ENCODE data around the gene PTPN20.

PTPN20 gene

DNA sequence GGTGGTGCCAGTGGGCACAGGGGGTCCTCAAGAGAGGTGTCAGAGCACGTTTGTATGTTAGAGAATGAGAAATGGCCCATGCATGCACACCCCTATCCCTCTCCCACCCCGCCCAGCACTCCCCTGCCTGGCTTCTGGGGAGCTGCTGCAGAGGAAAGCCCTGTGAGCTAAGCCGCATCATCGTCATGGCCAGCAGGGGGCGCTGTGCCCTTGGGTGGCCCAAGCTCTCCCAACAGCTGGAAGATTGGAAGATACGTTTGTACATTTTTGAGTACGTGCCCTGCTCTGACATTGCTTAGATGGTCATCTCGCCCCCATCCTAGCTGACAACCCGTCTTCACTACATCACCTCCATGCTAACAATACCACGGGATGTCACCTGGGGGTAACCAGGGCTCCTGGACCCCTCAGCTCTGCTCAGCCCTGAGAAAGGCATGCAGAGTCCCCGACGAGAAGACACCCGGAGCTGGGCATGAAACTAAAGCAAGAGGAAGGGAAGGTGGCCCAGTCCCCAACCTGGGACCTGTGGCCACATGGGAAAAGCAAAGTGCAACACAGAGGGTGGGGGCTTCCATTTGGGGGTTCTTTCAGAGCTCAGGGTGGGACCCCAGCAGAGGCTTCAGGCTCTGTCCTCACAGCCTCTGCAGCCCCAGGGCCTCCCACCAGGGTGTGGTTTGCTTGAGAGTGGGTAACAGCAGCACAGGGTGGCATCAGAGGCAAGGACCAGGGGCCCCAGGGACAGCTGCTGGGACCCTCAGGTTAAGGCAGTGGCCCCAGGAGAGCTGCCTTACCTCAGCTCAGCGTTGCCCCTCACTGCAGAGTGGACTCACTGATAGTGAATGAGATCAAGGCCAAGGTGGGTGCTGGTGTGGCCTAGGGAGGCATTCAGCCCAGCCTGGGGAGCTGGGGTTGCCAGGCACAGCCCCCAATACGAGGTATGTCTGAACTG lies 136.6 kb downstream of the PTPN20 start:
- DNase-seq (ENCODE audit: low read depth in 1 of 2, low spot score in 1 of 2) = peak; percentile 68 to 77

DNA sequence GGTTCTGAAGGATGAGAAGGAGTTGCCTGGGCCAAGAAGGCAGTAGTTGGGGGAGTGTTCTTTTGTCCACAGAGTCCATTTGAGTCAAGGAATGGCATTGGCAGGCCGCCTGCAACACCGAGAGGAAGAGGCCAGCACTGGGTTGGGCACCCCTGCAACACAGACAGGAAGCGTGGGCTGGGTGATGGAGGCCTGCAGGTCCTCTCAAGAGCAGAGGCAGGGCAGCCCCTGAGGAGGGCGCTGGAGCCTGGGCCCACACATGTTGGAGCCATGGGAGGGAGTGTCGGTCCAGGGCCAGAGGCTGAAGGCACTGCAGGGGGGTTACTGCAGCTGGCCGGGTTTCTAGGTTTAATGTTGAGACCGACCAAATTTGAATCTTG lies 137.3 kb downstream of the PTPN20 start:
- no peak for DNase-seq (ENCODE audit: low read depth in 1 of 2, low spot score in 1 of 2)

DNA sequence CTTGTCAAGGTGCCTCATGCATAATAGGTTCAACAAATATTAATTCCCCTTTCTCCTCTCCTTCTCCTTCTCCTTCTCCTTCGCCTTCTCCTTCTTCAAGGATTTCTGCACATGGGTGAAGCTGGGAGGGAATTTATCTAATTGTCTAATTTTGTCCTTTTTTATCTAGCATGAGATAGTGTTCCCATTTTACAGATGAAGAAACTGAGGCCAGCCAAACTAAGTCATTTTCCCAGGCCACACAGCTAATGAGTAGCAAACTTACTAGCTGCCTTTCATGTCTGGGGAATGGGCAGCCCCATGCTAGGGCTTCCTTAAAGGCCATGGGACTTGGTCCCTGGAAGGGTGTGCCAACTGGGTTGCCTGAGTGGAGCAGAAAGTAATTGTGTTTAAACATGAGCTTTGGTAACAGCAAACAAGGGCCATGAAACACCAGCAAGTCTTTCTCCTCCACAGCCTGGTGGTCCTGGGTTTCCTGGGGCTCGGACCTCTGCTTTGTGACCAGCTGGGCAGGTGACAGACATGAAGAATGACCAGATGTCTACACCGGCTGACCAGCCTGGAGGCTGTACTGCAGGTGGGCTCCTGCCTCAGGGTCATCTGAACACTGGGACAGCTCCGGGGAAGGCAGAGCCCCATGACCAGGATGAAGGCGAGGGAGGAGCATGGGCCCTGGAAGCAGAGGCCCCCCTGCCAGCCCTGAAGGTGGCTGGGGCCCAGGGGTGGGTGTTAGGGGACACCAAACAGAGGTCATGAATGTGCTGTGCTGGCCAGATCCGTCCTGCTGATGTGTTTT lies 138.0 kb downstream of the PTPN20 start:
- no peak for DNase-seq (ENCODE audit: low read depth in 1 of 2, low spot score in 1 of 2)

DNA sequence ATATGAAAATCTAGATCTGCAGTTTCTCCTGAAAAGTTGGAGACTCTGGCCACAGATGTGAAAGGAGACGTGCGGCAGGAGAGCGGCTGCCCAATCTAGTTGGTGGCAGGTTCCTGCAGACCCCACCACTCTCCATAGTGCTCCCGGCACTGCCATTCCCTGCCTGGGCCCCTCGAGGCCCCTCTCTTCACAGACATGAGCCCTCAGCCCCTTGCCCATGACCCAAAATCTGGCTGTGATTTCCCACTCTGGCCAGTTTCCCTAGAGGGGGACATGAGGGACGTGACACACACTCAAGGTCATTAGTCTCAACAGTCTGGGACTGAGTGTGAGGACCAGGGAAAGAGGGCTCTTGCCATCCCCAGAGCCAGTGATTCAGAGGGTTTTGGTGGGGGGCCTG lies 138.7 kb downstream of the PTPN20 start:
- no peak for DNase-seq (ENCODE audit: low read depth in 1 of 2, low spot score in 1 of 2)

DNA sequence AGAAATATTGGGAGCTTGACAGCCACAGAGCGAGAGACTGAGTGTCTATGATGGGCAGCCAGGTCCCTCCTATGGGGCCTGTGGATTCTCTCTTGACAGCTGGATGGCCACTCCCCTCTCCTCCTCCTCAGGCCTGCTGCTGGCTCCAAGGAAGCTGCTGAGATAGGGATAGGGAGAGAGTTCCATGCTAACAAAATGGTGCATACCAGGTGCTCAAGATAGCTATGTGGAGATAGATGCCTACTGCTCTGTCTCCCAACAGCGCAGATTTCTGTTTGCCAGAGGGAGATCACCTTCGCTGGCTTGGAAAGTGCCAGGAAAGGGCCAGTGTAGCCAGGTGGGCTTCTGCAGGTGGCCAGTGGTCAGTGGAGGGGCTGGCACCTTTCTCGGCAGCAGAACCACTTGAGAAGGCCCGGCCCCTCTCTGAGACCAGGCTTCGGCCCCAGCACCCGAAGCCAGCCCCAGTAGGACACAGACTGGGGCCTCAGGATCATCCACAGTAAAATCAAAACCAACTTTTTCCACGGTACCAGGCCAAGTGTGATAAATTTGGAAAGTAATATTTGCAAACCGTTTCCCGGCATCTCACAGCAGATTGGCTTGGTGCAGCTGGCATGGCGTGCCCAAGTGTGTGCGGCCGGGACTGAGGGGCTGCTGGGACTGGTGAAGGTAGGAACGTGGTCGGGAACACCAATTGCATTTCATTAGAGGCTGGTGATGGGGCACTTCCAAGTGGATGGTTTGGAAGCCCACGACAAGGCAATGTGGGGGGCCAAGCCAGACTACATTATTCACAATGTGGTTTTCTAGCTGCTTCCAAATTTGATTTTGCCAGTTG lies 139.6 kb downstream of the PTPN20 start:
- DNase-seq (ENCODE audit: low read depth in 1 of 2, low spot score in 1 of 2) = no peak

DNA sequence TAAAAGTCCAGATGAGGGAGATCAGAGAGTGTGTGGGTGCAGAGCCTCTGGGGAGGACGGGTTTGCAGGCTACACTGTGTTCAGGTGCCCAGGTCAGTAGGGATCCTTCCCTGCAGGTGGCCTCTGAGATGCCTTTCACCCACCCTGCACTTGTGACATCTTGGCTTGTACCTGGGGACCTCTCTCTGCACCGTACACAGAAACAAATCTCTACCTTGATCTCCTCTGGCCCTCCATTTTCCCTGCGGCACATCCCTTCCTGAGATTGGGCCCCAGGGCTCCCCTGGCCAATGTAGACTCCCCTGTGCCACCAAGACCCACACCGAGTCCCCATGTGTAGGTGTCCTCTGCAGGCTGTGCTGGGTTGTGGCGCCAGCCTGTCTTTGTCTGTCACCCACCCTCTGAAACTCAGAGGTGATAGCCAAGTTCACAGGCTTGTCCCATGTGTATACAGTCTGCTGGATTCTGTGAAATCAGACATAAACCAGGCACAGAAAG lies 140.6 kb downstream of the PTPN20 start:
- no peak for DNase-seq (ENCODE audit: low read depth in 1 of 2, low spot score in 1 of 2)
